Caco-2 (cell line): ENCODE data around the gene KDM5C. TPM values are rescaled to one million over a fixed set of nuclear protein-coding genes. Genes with fewer than 3 reads are reported as not detected.

Experiments used
- BruUV-seq: library from RNA; stranded (reverse); fragments of 400-500 nt; replicated peaks from 2 replicates; lab custom pipeline; 2021; lab: Mats Ljungman, UMichigan
- CTCF ChIA-PET: fragments of 300-600 bp; sonication (Branson Sonifier 250); formaldehyde crosslinking; loops from one replicate; lab custom pipeline; 2022; ENCODE audit warnings: antibody characterized with exemption; lab: Charles Lee
- POLR2A ChIA-PET: fragments of 300-600 bp; sonication (Branson Sonifier 250); formaldehyde crosslinking; loops from one replicate; lab custom pipeline; 2022; ENCODE audit warnings: antibody characterized with exemption; lab: Charles Lee
- DNase-seq, 2 experiments: peaks; one replicate each; pipeline versions ENCODE4 v3.0.0 to v3.0.0-alpha.2; 2020 to 2022
- H3K27me3 ChIP-seq: replicated peaks from 2 replicates; pipeline ENCODE4 v1.6.0; 2011; ENCODE audit warnings: low read length; ENCODE audit not compliant: control insufficient read depth, insufficient read depth
- H3K36me3 ChIP-seq: 2 replicates; pipeline ENCODE4 v1.5.1; 2011; ENCODE audit warnings: low read length; ENCODE audit not compliant: control insufficient read depth, insufficient read depth
- H3K4me1 ChIP-seq: fragments of 250-450 bp; sonication (Bioruptor Pico); 2 replicates; pipeline ENCODE4 v1.5.1; 2020; ENCODE audit warnings: mild to moderate bottlenecking
- H3K4me3 ChIP-seq: 2 replicates; pipeline ENCODE4 v1.5.1; 2011; ENCODE audit warnings: low read depth, mild to moderate bottlenecking, control low read depth, low read length
- H3K9me3 ChIP-seq: fragments of 250-450 bp; sonication (Bioruptor Pico); 2 replicates; pipeline ENCODE4 v1.5.1; 2020; ENCODE audit warnings: mild to moderate bottlenecking, moderate library complexity
- H3K27ac Mint-ChIP-seq: one replicate; pipeline ENCODE4 v1.8.0; 2022; ENCODE audit warnings: mixed read lengths; ENCODE audit not compliant: unreplicated experiment
- H3K27me3 Mint-ChIP-seq: one replicate; pipeline ENCODE4 v1.8.0; 2022; ENCODE audit warnings: mixed read lengths; ENCODE audit not compliant: insufficient read depth, unreplicated experiment
- H3K36me3 Mint-ChIP-seq: one replicate; pipeline ENCODE4 v1.8.0; 2022; ENCODE audit warnings: mild to moderate bottlenecking, mixed read lengths; ENCODE audit not compliant: insufficient read depth, unreplicated experiment
- H3K4me1 Mint-ChIP-seq: one replicate; pipeline ENCODE4 v1.8.0; 2022; ENCODE audit warnings: low read depth, mixed read lengths; ENCODE audit not compliant: unreplicated experiment
- H3K4me3 Mint-ChIP-seq: one replicate; pipeline ENCODE4 v1.8.0; 2022; ENCODE audit warnings: mild to moderate bottlenecking, moderate library complexity, mixed read lengths; ENCODE audit not compliant: unreplicated experiment
- H3K9me3 Mint-ChIP-seq: one replicate; pipeline ENCODE4 v1.8.0; 2022; ENCODE audit warnings: mixed read lengths; ENCODE audit not compliant: unreplicated experiment
- CTCF ChIP-seq, 2 experiments: fragments of 200-600 bp in 1 of 2; IDR thresholded peaks; 1 replicate in 1 of 2; 2 replicates in 1 of 2; pipeline versions ENCODE4 v1.5.1 to v1.8.0; 2011 to 2022; ENCODE audit warnings: antibody characterized with exemption in 1 of 2, control low read depth in 1 of 2, inconsistent platforms in 1 of 2, low read depth in 1 of 2, low read length in 1 of 2, mild to moderate bottlenecking in 1 of 2, moderate library complexity in 1 of 2; ENCODE audit not compliant: insufficient read depth in 1 of 2, severe bottlenecking in 1 of 2, unreplicated experiment in 1 of 2
- intact Hi-C: fragments of 100-400 bp; cut with micrococcal nuclease; formaldehyde crosslinking; loops from one replicate; pipeline ENCODE4 v1.10.0; 2022; ENCODE audit not compliant: unreplicated experiment
- total RNA-seq: library from RNA; stranded (reverse); gene quantifications from 2 replicates; pipeline ENCODE4 v1.2.3, GENCODE V29; 2022

Gene KDM5C
- total RNA-seq, 1 experiment from 2014 or later, result 84.5 TPM

DNA sequence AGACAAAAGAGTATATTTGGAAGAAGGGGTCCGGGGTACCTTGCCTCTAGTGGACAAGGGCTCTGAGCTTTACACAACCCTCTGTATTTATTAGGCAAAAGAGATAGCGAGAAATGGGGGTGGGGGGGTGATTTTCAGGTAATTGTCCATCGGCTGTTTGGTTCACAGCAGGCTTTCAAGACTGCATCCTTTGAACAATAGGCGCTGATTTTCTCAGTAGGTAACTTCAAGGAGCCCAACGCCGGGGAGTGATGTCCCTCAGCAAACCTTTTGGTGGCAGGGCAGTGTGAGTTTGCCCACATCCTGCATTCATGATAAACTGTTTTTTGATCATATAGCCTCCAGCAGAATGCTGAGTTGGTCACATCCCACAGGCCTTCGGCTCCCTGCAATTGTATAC, 61.6 kb downstream of the KDM5C start:
- BruUV-seq, result no TSS peak
- Mint-ChIP-seq H3K4me3 (no peak overlapping the region), H3K27ac (no peak overlapping the region), H3K4me1 (no peaks in the 10 kb centered on the region), H3K36me3 (no peaks in the 10 kb centered on the region), H3K9me3 (no peaks in the 10 kb centered on the region), H3K27me3 (no peaks in the 10 kb centered on the region)
- H3K4me3 ChIP-seq, result no peak overlapping the region
- no peaks in the 10 kb centered on the region for H3K9me3 ChIP-seq
- CTCF ChIA-PET, result no interaction called here
- TF ChIP-seq CTCF (IDR thresholded peaks at IDR 0.05; ENCODE audit: insufficient read depth in 1 of 2, low read depth in 1 of 2, low read length in 1 of 2, severe bottlenecking in 1 of 2, unreplicated experiment in 1 of 2), result no peak
- DNase-seq, result no peak
- no peaks in the 10 kb centered on the region for H3K36me3 ChIP-seq
- no peaks in the 10 kb centered on the region for H3K27me3 ChIP-seq
- no peaks in the 10 kb centered on the region for H3K4me1 ChIP-seq
- intact Hi-C loops, result no loop called here
- POLR2A ChIA-PET, result no interaction called here

- no peaks in the 10 kb centered on the region for H3K4me1 ChIP-seq
- no peak overlapping the region for H3K27ac Mint-ChIP-seq
- no peak for DNase-seq
- CTCF ChIA-PET, result no interaction called here
- no peaks in the 10 kb centered on the region for H3K9me3 ChIP-seq
- intact Hi-C loops, result no loop called here
- no peaks in the 10 kb centered on the region for H3K27me3 ChIP-seq
- no peaks in the 10 kb centered on the region for H3K36me3 Mint-ChIP-seq
- no peaks in the 10 kb centered on the region for H3K4me1 Mint-ChIP-seq
- no peak for TF ChIP-seq CTCF (IDR thresholded peaks at IDR 0.05; ENCODE audit: insufficient read depth in 1 of 2, low read depth in 1 of 2, low read length in 1 of 2, severe bottlenecking in 1 of 2, unreplicated experiment in 1 of 2)
- no peaks in the 10 kb centered on the region for H3K36me3 ChIP-seq
- POLR2A ChIA-PET, result no interaction called here
- no peaks in the 10 kb centered on the region for H3K27me3 Mint-ChIP-seq
- H3K9me3 Mint-ChIP-seq, result no peaks in the 10 kb centered on the region
- no peak overlapping the region for H3K4me3 Mint-ChIP-seq
- no peak overlapping the region for H3K4me3 ChIP-seq
- BruUV-seq, result no TSS peak
Measured at GRCh38 chrX:53160297-53160983, 64.6 kb downstream of the KDM5C start.

DNA sequence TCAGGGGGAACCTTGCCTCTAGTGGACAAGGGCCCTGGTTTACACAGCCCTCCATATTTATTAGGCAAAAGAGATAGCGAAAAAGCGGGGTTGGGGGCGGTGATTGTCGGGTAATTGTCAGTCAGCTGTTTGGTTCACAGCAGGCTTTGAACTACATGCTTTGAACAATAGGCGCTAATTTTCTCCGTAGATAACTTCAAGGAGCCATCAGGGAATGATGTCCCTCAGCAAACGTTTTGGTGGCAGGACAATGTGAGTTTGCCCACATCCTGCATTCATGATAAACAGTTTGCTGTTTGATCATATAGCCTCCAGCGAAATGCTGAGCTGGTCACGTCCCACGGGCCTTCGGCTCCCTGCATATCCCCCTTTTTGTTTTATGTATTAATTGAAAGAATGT, 65.8 kb downstream of the KDM5C start:
- POLR2A ChIA-PET, result no interaction called here
- Mint-ChIP-seq H3K9me3 (no peaks in the 10 kb centered on the region), H3K36me3 (no peaks in the 10 kb centered on the region), H3K4me1 (no peaks in the 10 kb centered on the region), H3K27me3 (no peaks in the 10 kb centered on the region), H3K27ac (no peak overlapping the region), H3K4me3 (no peak overlapping the region)
- Histone ChIP-seq H3K36me3 (no peaks in the 10 kb centered on the region), H3K4me3 (no peak overlapping the region), H3K4me1 (no peaks in the 10 kb centered on the region), H3K9me3 (no peaks in the 10 kb centered on the region), H3K27me3 (no peaks in the 10 kb centered on the region)
- no TSS peak for BruUV-seq
- CTCF ChIA-PET, result no interaction called here
- DNase-seq, result no peak
- intact Hi-C loops, result no loop called here
- no peak for TF ChIP-seq CTCF (IDR thresholded peaks at IDR 0.05; ENCODE audit: insufficient read depth in 1 of 2, low read depth in 1 of 2, low read length in 1 of 2, severe bottlenecking in 1 of 2, unreplicated experiment in 1 of 2)
